A673 (cell line): Measurements from ENCODE around the gene ADAMTS6.

Experiments used
- CTCF ChIP-seq: fragments of 300-800, 200-600 bp; sonication (generic); conservative IDR thresholded peaks from 2 replicates; pipeline ENCODE4 v1.5.1; 2017; ENCODE audit warnings: low read depth, mild to moderate bottlenecking, antibody characterized with exemption, low read length, moderate library complexity, mixed read lengths
- EZH2 ChIP-seq: fragments of 200-600 bp; sonication (generic); IDR thresholded peaks from 2 replicates; pipeline ENCODE4 v1.6.1; 2017; ENCODE audit warnings: borderline replicate concordance, low read depth, mild to moderate bottlenecking, mixed read lengths, antibody characterized with exemption, low read length; ENCODE audit not compliant: poor library complexity, severe bottlenecking

GRCh38 chr5:65276178-65276890, 205.4 kb downstream of the ADAMTS6 start:
- no peak for TF ChIP-seq EZH2
- no peak for TF ChIP-seq CTCF
